PC-3 (cell line): Measurements from ENCODE around the gene TSGA10IP. TPM values are rescaled to one million over a fixed set of nuclear protein-coding genes. Genes with fewer than 3 reads are reported as not detected.

Source experiments
- ATAC-seq: fragments of 200-7000 bp; cut with Tn5 transposase; 2 replicates; pipeline ENCODE4 v1.9.1; 2020; ENCODE audit warnings: mild to moderate bottlenecking, moderate library complexity
- BruUV-seq: library from RNA; stranded (reverse); fragments of 400-500 nt; replicated peaks from 2 replicates; lab custom pipeline; 2021; lab: Mats Ljungman, UMichigan
- CTCF ChIA-PET: fragments of 300-600 bp; sonication (Branson Sonifier 250); formaldehyde crosslinking; loops from one replicate; lab custom pipeline; 2022; ENCODE audit warnings: antibody characterized with exemption; lab: Charles Lee
- POLR2A ChIA-PET: fragments of 300-600 bp; sonication (Branson Sonifier 250); formaldehyde crosslinking; loops from one replicate; lab custom pipeline; 2022; ENCODE audit warnings: antibody characterized with exemption; ENCODE audit not compliant: unreplicated experiment; lab: Charles Lee
- DNase-seq: peaks from one replicate; pipeline ENCODE4 v3.0.0-alpha.2; 2015
- H2AFZ ChIP-seq: fragments of 300-600 bp; sonication (generic); 2 replicates; pipeline ENCODE4 v1.6.0; 2016; ENCODE audit warnings: antibody characterized with exemption, low read length
- H3F3A ChIP-seq: fragments of 300-600 bp; sonication (generic); one replicate; pipeline ENCODE4 v1.6.0; 2017; ENCODE audit warnings: antibody characterized with exemption, low read length, control low read depth, mild to moderate bottlenecking; ENCODE audit not compliant: unreplicated experiment
- H3K27ac ChIP-seq: fragments of 300-600 bp; sonication (generic); 2 replicates; pipeline ENCODE4 v1.5.1; 2016; ENCODE audit warnings: mild to moderate bottlenecking, low read length
- H3K27me3 ChIP-seq: fragments of 300-600 bp; sonication (generic); 2 replicates; pipeline ENCODE4 v1.6.1; 2016; ENCODE audit warnings: low read length, mixed read lengths
- H3K36me3 ChIP-seq: fragments of 300-600 bp; sonication (generic); 2 replicates; pipeline ENCODE4 v1.6.1; 2016; ENCODE audit warnings: low read depth, mixed run types, low read length, mixed read lengths
- H3K4me1 ChIP-seq: fragments of 300-600 bp; sonication (generic); 2 replicates; pipeline ENCODE4 v1.5.1; 2016; ENCODE audit warnings: low read length; ENCODE audit not compliant: insufficient read depth
- H3K4me2 ChIP-seq: fragments of 300-600 bp; sonication (generic); 2 replicates; pipeline ENCODE4 v1.6.0; 2016; ENCODE audit warnings: low read length
- H3K4me3 ChIP-seq: fragments of 300-600 bp; sonication (generic); 2 replicates; pipeline ENCODE4 v1.5.1; 2016; ENCODE audit warnings: mild to moderate bottlenecking, low read length, mixed read lengths
- H3K79me2 ChIP-seq: fragments of 300-600 bp; sonication (generic); 2 replicates; pipeline ENCODE4 v1.6.1; 2017; ENCODE audit warnings: low read length, mixed read lengths
- H3K9ac ChIP-seq: fragments of 300-600 bp; sonication (generic); 2 replicates; pipeline ENCODE4 v1.6.0; 2016; ENCODE audit warnings: mild to moderate bottlenecking, low read length
- H3K9me2 ChIP-seq: fragments of 300-600 bp; sonication (generic); replicated peaks from 2 replicates; pipeline ENCODE4 v1.6.1; 2016; ENCODE audit warnings: mixed run types, low read length, mixed read lengths
- H3K9me3 ChIP-seq: fragments of 300-600 bp; sonication (generic); 2 replicates; pipeline ENCODE4 v1.6.1; 2016; ENCODE audit warnings: low read length, mixed read lengths
- H4K20me1 ChIP-seq: fragments of 300-600 bp; sonication (generic); 2 replicates; pipeline ENCODE4 v1.6.1; 2016; ENCODE audit warnings: low read length, mixed read lengths
- EZH2 ChIP-seq: fragments of 300-600 bp; sonication (generic); IDR thresholded peaks from one replicate; pipeline ENCODE4 v1.6.1; 2017; ENCODE audit warnings: antibody characterized with exemption, mild to moderate bottlenecking, low read length; ENCODE audit not compliant: unreplicated experiment
- EZH2phosphoT487 ChIP-seq: fragments of 300-600 bp; sonication (generic); IDR thresholded peaks from 2 replicates; pipeline ENCODE4 v1.6.1; 2018; ENCODE audit warnings: mild to moderate bottlenecking, antibody characterized with exemption, low read length, borderline replicate concordance
- intact Hi-C: fragments of 100-400 bp; cut with micrococcal nuclease; formaldehyde crosslinking; loops from 2 replicates; pipeline ENCODE4 v1.9.0; 2023
- total RNA-seq: library from RNA; depleted of rRNA; stranded (reverse); fragments of >200 nt; gene quantifications from 2 replicates; pipeline ENCODE4 v1.2.3, GENCODE V29; 2014
- TF ChIP-seq, protein P1 (sequence below): fragments of 300-600 bp; sonication (generic); conservative IDR thresholded peaks from 2 replicates; pipeline ENCODE4 v1.5.1; 2017; ENCODE audit warnings: antibody characterized with exemption, low read depth, mild to moderate bottlenecking, low read length

The TSGA10IP gene
- total RNA-seq, 1 experiment from 2014 or later: not detected

- POLR2A ChIA-PET: no interaction called here
- DNase-seq (peak; percentile 21), ATAC-seq (no peak)
- Histone ChIP-seq H4K20me1 (0 out of 2 replicates have a peak, but pooled peaks cover 1% of the 10 kb centered on the region), H3K27me3 (no peaks in the 10 kb centered on the region), H3K9me3 (no peaks in the 10 kb centered on the region), H3K79me2 (peaks cover 15% of the 10 kb centered on the region), H3K4me1 (peaks cover 6% of the 10 kb centered on the region; the same call in 1 of the 2 replicates), H3K36me3 (peaks cover 60% of the 10 kb centered on the region), H3K27ac (no peak overlapping the region), H3K4me3 (no peak overlapping the region), H3K9ac (no peak overlapping the region), H3F3A (no peaks in the 10 kb centered on the region), H2AFZ (no peak overlapping the region), H3K4me2 (no peak overlapping the region), H3K9me2 (no peaks in the 10 kb centered on the region)
- BruUV-seq: no TSS peak
- CTCF ChIA-PET: no interaction called here
- intact Hi-C loops: no loop called here
- no peak for TF ChIP-seq EZH2phosphoT487
- TF ChIP-seq, protein P1, sequence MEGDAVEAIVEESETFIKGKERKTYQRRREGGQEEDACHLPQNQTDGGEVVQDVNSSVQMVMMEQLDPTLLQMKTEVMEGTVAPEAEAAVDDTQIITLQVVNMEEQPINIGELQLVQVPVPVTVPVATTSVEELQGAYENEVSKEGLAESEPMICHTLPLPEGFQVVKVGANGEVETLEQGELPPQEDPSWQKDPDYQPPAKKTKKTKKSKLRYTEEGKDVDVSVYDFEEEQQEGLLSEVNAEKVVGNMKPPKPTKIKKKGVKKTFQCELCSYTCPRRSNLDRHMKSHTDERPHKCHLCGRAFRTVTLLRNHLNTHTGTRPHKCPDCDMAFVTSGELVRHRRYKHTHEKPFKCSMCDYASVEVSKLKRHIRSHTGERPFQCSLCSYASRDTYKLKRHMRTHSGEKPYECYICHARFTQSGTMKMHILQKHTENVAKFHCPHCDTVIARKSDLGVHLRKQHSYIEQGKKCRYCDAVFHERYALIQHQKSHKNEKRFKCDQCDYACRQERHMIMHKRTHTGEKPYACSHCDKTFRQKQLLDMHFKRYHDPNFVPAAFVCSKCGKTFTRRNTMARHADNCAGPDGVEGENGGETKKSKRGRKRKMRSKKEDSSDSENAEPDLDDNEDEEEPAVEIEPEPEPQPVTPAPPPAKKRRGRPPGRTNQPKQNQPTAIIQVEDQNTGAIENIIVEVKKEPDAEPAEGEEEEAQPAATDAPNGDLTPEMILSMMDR: peak; percentile 35; the same call in 1 of the 2 replicates
These were observed 23.6 kb downstream of the TSGA10IP start for GRCh38 chr11:65968600-65969482.

DNA sequence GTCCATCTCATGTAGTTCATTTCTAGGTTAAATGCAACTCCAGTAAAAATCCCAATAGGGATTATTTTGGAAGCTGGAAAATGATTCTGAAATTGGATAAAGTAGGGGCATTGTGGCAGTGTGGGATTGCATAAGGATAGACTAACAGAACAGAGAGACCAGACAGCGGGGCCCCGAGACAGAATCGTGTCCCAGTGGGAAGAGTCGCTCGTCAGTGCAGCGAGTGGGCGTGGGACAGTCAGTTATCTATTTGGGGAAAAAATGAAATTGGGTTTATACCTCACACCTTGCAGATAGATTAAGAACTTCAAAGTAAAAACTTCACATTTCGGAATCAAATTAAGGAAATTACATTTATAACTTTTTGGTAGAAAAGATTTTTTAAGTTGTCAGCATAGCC lies 26.8 kb downstream of the TSGA10IP start:
- no peak for DNase-seq
- Histone ChIP-seq H3K4me2 (no peak overlapping the region), H4K20me1 (no peaks in the 10 kb centered on the region), H3K4me3 (no peak overlapping the region), H3K9ac (no peak overlapping the region), H3K36me3 (peaks cover 35% of the 10 kb centered on the region), H3K79me2 (0 out of 2 replicates have a peak, but pooled peaks cover 3% of the 10 kb centered on the region), H2AFZ (no peak overlapping the region), H3K9me2 (no peaks in the 10 kb centered on the region), H3K4me1 (peaks cover 6% of the 10 kb centered on the region; the same call in 1 of the 2 replicates), H3K9me3 (no peaks in the 10 kb centered on the region), H3K27ac (no peak overlapping the region), H3K27me3 (no peaks in the 10 kb centered on the region), H3F3A (no peaks in the 10 kb centered on the region)
- POLR2A ChIA-PET: no interaction called here
- ATAC-seq: no peak
- no TSS peak for BruUV-seq
- CTCF ChIA-PET: no interaction called here
- TF ChIP-seq EZH2 (no peak), EZH2phosphoT487 (no peak)
- TF ChIP-seq, protein P1: no peak
- intact Hi-C loops: no loop called here
